B cell (primary cell): ENCODE measurements around the gene EPHB1.

Experiments
- CTCF ChIP-seq: fragments of 200-600 bp; IDR thresholded peaks from one replicate; pipeline ENCODE4 v1.8.0; 2022; ENCODE audit warnings: antibody characterized with exemption, mild to moderate bottlenecking
- EZH2 ChIP-seq: IDR thresholded peaks from 2 replicates; pipeline ENCODE4 v1.6.1; 2012; ENCODE audit warnings: borderline replicate concordance, low read depth, mild to moderate bottlenecking, moderate library complexity, low read length; ENCODE audit not compliant: insufficient read depth, poor library complexity, severe bottlenecking

DNA sequence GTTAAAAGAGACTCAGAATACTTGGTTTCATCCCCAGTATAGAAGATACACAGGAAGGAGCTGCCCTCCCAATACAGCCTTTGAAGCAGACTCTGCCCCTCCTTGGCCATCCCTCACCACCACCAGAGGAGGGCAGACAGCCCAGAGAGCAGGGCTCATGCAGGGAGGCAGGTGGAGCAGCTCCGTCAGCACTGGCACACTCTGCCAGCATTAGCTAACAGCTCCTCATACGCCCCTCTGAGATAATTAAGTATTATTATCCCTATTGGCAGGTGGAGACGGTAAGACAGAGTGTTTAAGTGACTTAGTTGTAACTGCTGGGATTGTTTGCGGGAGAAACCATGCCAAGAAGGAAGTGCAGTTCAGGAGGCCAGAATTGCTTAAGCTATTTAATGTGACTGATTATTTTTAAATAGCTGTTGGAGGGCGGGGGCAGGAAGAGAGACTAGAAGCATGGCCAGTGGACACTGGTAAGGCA is 434.0 kb downstream of the EPHB1 start:
- no peak for TF ChIP-seq CTCF
- TF ChIP-seq EZH2 = no peak
